A673 (cell line): ENCODE results near the gene KCNH5.

Experiments
- EZH2 ChIP-seq: fragments of 200-600 bp; sonication (generic); IDR thresholded peaks from 2 replicates; pipeline ENCODE4 v1.6.1; 2017; ENCODE audit warnings: borderline replicate concordance, low read depth, mild to moderate bottlenecking, mixed read lengths, antibody characterized with exemption, low read length; ENCODE audit not compliant: poor library complexity, severe bottlenecking
- TF ChIP-seq, protein P1 (sequence below): fragments of 300-800, 200-600 bp; sonication (generic); conservative IDR thresholded peaks from 2 replicates; pipeline ENCODE4 v1.5.1; 2017; ENCODE audit warnings: low read depth, mild to moderate bottlenecking, antibody characterized with exemption, low read length, moderate library complexity, mixed read lengths

DNA sequence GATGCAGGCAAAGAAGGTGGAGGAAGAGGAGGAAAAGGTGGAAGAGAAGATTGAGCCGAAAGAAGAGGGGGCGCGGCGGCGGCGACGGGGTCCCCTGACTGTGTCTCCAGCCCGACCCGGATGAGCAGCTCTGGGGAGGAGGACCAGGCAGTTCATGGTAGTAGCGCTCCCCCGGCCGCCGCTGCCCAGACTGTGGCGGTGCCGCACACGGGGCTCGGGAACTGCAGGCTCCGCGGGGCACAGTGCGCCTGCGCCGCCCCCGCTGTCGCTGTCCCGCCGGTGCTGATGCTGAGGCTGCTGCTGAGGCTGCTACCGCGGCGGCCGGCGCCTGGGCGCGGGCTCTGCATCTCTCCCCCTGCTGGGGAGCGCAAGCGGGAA is at the start of gene KCNH5:
- TF ChIP-seq, protein P1, sequence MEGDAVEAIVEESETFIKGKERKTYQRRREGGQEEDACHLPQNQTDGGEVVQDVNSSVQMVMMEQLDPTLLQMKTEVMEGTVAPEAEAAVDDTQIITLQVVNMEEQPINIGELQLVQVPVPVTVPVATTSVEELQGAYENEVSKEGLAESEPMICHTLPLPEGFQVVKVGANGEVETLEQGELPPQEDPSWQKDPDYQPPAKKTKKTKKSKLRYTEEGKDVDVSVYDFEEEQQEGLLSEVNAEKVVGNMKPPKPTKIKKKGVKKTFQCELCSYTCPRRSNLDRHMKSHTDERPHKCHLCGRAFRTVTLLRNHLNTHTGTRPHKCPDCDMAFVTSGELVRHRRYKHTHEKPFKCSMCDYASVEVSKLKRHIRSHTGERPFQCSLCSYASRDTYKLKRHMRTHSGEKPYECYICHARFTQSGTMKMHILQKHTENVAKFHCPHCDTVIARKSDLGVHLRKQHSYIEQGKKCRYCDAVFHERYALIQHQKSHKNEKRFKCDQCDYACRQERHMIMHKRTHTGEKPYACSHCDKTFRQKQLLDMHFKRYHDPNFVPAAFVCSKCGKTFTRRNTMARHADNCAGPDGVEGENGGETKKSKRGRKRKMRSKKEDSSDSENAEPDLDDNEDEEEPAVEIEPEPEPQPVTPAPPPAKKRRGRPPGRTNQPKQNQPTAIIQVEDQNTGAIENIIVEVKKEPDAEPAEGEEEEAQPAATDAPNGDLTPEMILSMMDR: no peak
- TF ChIP-seq EZH2: no peak
